HG03064 (cell line): ENCODE results near the gene AHSA1.
"Not testable (repeated sequence)": the region's sequence is repeated elsewhere in the genome, so short reads cannot be mapped to it uniquely, and the experiment has no call there.

Source experiments
- ATAC-seq: cut with Tn5 transposase; IDR thresholded peaks from one replicate; pipeline ENCODE4 v1.9.1; 2021; ENCODE audit warnings: low read depth; ENCODE audit not compliant: unreplicated experiment

Gene AHSA1

DNA sequence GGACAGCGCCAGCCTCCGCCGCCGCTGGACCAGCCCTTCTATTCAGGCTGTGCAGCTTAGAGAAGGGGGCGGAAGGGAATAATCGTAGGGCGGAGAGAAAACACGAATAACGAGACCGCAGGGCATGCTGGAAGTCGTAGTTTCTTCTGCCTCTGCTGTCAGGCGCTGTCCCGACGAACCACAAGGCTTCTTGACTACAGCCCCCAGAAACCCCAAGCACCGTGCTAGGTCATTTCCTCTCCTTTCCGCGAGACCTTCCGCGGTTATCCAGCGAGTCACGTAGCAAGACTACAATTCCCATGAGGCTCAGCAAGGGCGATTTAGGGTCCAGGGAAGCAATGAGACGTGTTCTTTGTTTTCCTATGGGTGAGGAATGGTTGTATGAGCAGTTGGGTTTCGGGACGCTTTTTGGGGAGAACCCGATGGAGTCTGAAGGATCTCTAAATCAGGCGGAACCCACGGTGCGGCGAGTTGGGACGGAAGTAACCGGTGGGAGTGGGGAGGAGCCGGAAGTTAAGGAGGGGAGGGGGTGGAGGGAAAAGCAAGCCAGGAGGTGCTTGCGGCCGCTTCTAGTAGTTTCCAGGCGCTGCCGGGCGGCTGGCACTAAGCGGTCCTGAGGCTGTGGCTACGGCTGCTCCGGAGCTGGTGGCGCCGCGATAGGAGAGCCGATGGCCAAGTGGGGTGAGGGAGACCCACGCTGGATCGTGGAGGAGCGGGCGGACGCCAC, at the start of gene AHSA1, which contains the start of gene VIPAS39:
Gene AHSA1 (plus strand): TSS at position 572 of the 727 bp plus-strand sequence. CDS start 97 bp downstream, at position 669.
Gene VIPAS39 (minus strand): TSS at position 80 of the 727 bp plus-strand sequence. CDS start 3,499 bp downstream, outside the sequence.
- ATAC-seq = peak; percentile 83

GRCh38 chr14:77409131-77409533, 48.8 kb upstream of the AHSA1 start:
- ATAC-seq = no peak

GRCh38 chr14:77415403-77416030, 42.4 kb upstream of the AHSA1 start:
- ATAC-seq = not testable (repeated sequence)

DNA sequence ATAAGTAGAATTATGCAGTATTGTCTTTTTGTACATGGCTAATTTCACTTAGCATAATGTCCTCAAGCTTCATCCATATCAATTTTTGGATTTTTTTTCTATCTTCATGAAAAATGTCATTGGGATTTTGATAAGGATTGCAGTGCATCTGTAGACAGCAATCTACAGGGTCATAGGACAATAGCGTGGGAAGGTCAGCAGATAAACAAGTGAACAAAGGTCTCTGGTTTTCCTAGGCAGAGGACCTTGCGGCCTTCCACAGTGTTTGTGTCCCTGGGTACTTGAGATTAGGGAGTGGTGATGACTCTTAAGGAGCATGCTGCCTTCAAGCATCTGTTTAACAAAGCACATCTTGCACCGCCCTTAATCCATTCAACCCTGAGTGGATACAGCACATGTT, 41.8 kb upstream of the AHSA1 start:
- ATAC-seq = not testable (repeated sequence)

GRCh38 chr14:77416836-77417235, 41.1 kb upstream of the AHSA1 start:
- no peak for ATAC-seq

GRCh38 chr14:77421201-77421600, 36.7 kb upstream of the AHSA1 start:
- ATAC-seq = no peak

DNA sequence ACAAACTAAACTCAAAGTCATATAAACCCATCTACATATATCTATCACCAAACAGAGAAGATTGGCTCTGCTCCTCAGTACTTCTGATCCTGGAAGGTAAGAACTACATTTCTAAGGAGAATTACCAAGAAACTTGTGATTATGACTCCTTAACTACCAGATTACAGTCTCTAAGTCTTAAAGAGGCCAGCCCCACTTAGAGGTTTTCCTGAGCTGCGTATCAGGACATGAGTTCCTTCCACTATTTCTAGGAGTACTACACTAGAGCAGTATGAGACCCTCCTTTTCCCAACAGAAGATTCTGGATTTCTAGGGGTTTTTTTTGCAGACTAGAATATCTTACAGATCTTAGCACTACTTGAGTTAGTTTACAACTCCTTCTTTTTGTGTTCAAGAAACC, 34.5 kb upstream of the AHSA1 start, which contains the start of gene NOXRED1:
Gene NOXRED1 (minus strand): TSS at position 101 of the 400 bp plus-strand sequence. CDS start 634 bp downstream, outside the sequence.
- ATAC-seq = no peak

DNA sequence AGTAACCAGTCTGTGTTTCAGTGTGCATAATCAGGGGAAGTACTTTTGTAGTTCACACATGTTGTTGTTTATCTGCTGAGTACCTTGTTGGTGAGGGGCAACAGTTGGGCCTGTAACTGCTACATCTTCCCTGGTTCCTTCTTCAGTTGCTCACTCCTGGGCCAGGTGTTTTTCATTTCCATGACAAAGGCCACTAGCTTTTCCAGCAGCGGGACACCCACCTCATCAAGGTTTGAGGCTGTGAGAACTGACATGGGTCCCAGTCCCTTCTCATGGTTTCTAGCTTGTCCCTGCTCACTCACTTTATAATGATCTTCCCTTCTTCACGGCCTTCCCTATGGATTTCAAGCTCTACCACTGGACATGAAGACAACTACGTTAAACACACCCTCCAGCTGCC, 33.0 kb upstream of the AHSA1 start:
- no peak for ATAC-seq

- ATAC-seq = no peak
These were observed 31.5 kb upstream of the AHSA1 start for GRCh38 chr14:77426396-77426795.

- ATAC-seq = no peak
These were observed 21.9 kb upstream of the AHSA1 start for GRCh38 chr14:77436042-77436441.

DNA sequence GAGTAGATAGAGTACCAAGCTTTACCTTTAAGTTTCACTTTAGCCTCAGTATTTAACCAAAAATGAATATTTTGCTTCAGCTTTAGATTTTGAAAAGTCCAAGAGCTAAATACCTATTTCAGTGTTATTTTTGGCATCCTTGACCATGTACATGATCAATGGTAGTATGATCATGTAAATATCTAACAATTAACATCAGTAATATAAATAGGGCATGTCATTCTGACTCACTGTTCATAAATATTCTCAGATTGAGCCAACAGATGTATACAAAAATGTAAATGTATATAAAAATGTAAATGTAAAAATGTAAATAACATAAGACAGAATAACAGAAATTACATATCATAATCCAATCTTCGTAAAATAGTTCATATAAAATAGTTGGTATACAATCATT, 19.3 kb upstream of the AHSA1 start:
- no peak for ATAC-seq

GRCh38 chr14:77439861-77440260, 18.0 kb upstream of the AHSA1 start:
- ATAC-seq = no peak

DNA sequence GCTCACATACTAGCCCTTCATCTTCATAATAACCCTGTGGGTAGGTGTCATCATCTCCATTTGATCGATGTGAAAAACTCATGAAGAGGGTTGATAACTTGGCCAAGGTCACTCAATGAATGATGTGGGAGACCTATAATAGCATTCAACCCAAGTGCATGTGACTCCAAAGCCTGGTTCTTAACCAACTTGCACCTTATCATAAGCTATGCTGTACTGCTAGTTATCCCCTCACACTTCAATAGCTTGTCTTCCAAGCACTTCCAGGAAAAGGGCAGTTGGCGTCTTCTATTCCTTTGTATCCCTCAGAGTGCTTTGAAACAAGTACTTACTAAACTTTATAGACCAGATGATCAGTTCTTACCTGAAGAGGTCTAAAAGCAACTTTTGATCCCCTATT, 15.7 kb upstream of the AHSA1 start:
- ATAC-seq = no peak

- no peak for ATAC-seq
These were observed 1.8 kb upstream of the AHSA1 start for GRCh38 chr14:77455966-77456640.

DNA sequence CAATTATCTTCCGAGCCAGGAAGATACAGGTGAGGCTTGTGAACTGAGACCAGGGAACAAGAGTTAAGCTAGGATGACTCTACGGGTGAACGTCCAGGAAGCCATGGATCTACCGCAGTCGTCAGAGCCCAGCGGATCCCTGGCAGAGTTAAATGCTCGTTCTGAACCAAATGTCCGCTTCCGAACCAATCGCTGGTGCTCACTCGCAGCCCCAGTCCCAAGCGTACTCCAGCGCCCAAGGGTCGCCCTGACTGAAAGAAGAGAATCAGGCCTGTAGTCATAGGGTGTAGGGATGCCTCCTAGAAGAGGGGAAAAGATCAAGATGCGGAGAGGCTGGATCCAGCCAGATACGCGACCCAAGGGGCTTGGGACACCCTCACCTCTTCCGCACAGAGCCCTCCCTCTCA, 775 bp upstream of the AHSA1 start:
- no peak for ATAC-seq

- ATAC-seq = peak; percentile 20
These were observed 507 bp downstream of the AHSA1 start for GRCh38 chr14:77458249-77458950.

DNA sequence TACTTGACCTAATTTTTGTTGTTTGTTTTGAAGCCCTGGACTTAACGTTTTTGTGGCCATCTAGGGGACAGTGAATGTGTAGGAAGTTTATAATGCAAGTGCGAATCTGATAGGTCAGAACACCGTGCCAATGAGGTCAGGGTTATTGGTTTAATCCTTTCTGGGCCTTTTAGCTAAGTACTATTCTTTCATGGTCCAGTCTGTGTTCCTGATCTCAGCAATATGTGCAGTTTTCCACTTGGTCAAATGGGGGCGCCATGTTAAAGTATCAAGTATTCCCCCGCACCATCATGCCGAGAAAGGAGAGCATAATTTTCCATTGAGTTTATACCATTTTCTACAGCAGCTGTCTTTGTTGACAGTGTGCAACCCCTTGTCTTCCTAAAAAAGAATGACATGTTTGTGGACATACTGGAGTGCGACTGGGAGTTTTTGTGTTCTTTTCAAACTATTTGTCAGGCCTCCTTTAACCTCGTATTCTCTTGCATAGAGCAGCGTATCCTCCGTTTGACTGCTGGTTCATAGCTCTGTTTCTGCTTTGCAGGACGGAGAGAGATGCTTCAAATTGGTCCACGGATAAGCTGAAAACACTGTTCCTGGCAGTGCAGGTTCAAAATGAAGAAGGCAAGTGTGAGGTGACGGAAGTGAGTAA, 1.3 kb downstream of the AHSA1 start:
- no peak for ATAC-seq

GRCh38 chr14:77467801-77468200, 9.9 kb downstream of the AHSA1 start:
- ATAC-seq = no peak

DNA sequence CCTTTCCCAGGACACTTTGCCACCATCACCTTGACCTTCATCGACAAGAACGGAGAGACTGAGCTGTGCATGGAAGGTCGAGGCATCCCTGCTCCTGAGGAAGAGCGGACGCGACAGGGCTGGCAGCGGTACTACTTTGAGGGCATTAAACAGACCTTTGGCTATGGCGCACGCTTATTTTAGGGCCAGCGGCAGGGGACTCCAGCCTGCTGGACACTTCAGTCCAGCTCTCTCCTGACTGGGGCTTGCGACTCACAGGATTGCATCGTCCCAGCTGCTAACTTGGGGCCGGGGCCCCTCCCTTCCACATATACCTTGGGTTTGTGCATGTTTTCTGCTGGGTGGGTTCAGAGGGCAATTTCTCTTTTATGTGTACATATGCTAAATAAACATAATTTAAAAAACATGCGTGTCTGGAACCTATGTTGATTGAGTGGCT, 11.2 kb downstream of the AHSA1 start:
- no peak for ATAC-seq

DNA sequence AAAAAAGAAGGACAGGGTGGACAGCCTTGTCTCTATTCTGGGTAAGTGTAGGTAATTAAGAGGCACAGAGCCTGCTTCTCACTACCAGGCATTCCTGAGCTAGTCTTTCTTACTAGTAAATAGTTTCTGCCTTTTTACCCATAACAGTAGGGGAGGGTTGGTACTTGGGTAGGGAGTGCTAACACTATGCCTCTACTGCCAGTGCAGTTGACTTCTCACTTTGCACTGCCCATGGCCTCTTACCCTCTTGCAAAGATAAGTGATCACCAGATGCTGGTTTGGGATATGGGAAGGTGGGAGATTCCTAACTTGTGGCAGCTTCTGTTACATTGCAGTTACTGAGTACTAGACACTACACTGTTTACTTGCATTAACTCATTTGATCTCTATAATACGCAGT, 11.6 kb downstream of the AHSA1 start:
- ATAC-seq = no peak
